Stomach (tissue), 9 donors: ENCODE results near the gene MEGF9. TPM values are rescaled to one million over a fixed set of nuclear protein-coding genes. Genes with fewer than 3 reads are reported as not detected.

Experiments
- DNase-seq, 2 donors: peaks; one replicate each; pipeline versions ENCODE4 v3.0.0 to v3.0.0-alpha.2; 2013 to 2019
- H3K27ac ChIP-seq, 5 donors: fragments of 200-600 bp in 4 of 5; sonication (generic) in 4 of 5; one replicate each; pipeline ENCODE4 v1.5.1; 2013 to 2019; ENCODE audit warnings: mild to moderate bottlenecking in 1 of 5, moderate library complexity in 1 of 5
- H3K27me3 ChIP-seq, 3 donors: fragments of 200-600 bp; sonication (generic); one replicate each; pipeline ENCODE4 v1.5.1; 2017 to 2019; ENCODE audit warnings: mixed run types in 1 of 3
- H3K36me3 ChIP-seq, 4 donors: fragments of 200-600 bp; sonication (generic); 1 replicate in 3 of 4; 2 replicates in 1 of 4; pipeline ENCODE4 v1.5.1; 2016 to 2019
- H3K4me1 ChIP-seq, 4 donors: fragments of 200-600 bp; sonication (generic); one replicate each; pipeline ENCODE4 v1.5.1; 2016 to 2019
- H3K4me3 ChIP-seq, 4 donors: fragments of 200-600 bp; sonication (generic) in 3 of 4; one replicate each; pipeline ENCODE4 v1.5.1; 2016 to 2019; ENCODE audit warnings: mild to moderate bottlenecking in 1 of 4
- H3K9me3 ChIP-seq, 4 donors: fragments of 200-600 bp; sonication (generic); one replicate each; pipeline ENCODE4 v1.5.1; 2016 to 2019
- EP300 ChIP-seq: sonication (generic); formaldehyde crosslinking; IDR thresholded peaks from one replicate; pipeline ENCODE4 v1.6.1; 2017; ENCODE audit warnings: antibody characterized with exemption
- POLR2A ChIP-seq, 4 donors: fragments of 450-650 bp; IDR thresholded peaks; one replicate each; pipeline ENCODE4 v1.6.1; 2016; ENCODE audit warnings: antibody characterized with exemption in 4 of 4, control low read depth in 2 of 4, mild to moderate bottlenecking in 1 of 4, moderate library complexity in 1 of 4
- POLR2AphosphoS5 ChIP-seq, 3 donors: sonication (generic); formaldehyde crosslinking; IDR thresholded peaks; one replicate each; pipeline ENCODE4 v1.6.1; 2016; ENCODE audit warnings: antibody characterized with exemption in 3 of 3
- WGBS, 5 donors: extraction: QIAGEN DNeasy Blood & Tissue Kit in 3 of 5; methylation state at CpG; one replicate each; pipeline versions ENCODE4 v1.1.5 to v1.1.7; 2013 to 2018; 5-methylcytosine and 5-hydroxymethylcytosine counted together
- intact Hi-C: fragments of 100-400 bp; cut with DNase I; formaldehyde crosslinking; loops from one replicate; pipeline ENCODE4 v1.15.1; 2023; ENCODE audit warnings: low total_unique reads
- polyA plus RNA-seq, 3 donors: library from polyadenylated mRNA; stranded (reverse); fragments of 200-250 nt; gene quantifications; one replicate each; pipeline ENCODE4 v1.2.3, GENCODE V29; 2013
- total RNA-seq, 5 donors: library from RNA; depleted of rRNA; stranded (reverse); fragments of >200 nt; gene quantifications; one replicate each; pipeline versions ENCODE4 v1.1.0 to v1.2.3, GENCODE V29; 2014 to 2016
- TF ChIP-seq, protein P1 (sequence below), 7 experiments: fragments of 450-650 bp in 4 of 7; fragments of 200-600 bp in 3 of 7; sonication (generic) in 3 of 7; IDR thresholded peaks; one replicate each; pipeline ENCODE4 v1.5.1; 2016 to 2019; ENCODE audit warnings: antibody characterized with exemption in 7 of 7, control low read depth in 2 of 7, mild to moderate bottlenecking in 1 of 7
- donor health status: healthy with polysubstance abuse.
- donor health status: Bipolar disorder and iron deficiency.
- donor health status: healthy.

MEGF9 gene
- total and polyA plus RNA-seq, 8 donors = 3.5 to 26.8 (median 8.1) TPM

DNA sequence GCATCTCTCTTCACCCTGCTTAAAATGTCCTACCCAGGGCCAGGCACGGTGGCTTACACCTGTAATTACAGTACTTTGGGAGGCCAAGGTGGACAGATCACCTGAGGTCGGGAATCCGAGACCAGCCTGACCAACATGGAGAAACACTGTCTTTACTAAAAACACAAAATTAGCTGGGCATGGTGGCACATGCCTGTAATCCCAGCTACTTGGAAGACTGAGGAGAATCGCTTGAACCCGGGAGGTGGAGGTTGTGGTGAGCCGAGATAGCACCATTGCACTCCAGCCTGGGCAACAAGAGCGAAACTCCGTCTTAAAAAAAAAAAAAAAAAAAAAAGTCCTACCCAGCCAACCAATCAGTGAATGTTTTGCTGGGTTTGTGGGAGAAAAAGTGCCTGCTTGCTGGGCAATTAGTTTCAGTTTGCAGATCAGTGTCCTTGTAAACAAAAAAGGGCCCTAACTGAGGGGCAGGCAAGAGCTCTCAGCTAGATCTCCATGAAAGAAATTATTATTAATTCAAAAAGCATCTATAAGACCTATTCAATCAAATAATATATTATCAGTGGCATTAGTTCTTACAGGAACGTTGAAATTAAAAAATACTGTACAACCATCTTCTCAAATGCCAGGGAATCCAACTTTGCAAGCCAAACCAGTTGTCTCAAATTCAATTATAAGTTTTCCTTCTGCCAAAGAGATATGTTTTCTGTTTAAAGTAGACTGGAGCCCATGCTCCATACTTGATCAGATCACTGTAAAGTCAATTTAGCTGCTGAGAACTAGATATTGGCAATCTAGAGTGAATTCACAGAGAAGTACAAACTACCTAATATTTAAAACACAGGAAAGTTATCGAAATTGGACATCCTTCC is 3.9 kb downstream of the MEGF9 start:
- peak in 1 of 2 donors; percentile 58 for DNase-seq
- no peaks in the 10 kb centered on the region for H3K36me3 ChIP-seq
- no peaks in the 10 kb centered on the region for H3K9me3 ChIP-seq
- H3K4me1 ChIP-seq = peaks cover 37 to 85% (median 61%) of the 10 kb centered on the region in 4 donors
- H3K27ac ChIP-seq = peak overlapping the region; percentile 57 to 95 (median 91)
- H3K27me3 ChIP-seq = no peaks in the 10 kb centered on the region
- TF ChIP-seq POLR2AphosphoS5 (IDR thresholded peaks at IDR 0.05) (no peak), POLR2A (IDR thresholded peaks at IDR 0.05) (no peak), EP300 (no peak)
- TF ChIP-seq, protein P1, sequence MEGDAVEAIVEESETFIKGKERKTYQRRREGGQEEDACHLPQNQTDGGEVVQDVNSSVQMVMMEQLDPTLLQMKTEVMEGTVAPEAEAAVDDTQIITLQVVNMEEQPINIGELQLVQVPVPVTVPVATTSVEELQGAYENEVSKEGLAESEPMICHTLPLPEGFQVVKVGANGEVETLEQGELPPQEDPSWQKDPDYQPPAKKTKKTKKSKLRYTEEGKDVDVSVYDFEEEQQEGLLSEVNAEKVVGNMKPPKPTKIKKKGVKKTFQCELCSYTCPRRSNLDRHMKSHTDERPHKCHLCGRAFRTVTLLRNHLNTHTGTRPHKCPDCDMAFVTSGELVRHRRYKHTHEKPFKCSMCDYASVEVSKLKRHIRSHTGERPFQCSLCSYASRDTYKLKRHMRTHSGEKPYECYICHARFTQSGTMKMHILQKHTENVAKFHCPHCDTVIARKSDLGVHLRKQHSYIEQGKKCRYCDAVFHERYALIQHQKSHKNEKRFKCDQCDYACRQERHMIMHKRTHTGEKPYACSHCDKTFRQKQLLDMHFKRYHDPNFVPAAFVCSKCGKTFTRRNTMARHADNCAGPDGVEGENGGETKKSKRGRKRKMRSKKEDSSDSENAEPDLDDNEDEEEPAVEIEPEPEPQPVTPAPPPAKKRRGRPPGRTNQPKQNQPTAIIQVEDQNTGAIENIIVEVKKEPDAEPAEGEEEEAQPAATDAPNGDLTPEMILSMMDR (IDR thresholded peaks at IDR 0.05) = no peak
- WGBS, 5 donors = 22 to 56% (median 34%) methylated on average over 10 of the region's 10 CpGs
- intact Hi-C loops = no loop called here
- H3K4me3 ChIP-seq = peak overlapping the region; percentile 31 to 87 (median 37)

DNA sequence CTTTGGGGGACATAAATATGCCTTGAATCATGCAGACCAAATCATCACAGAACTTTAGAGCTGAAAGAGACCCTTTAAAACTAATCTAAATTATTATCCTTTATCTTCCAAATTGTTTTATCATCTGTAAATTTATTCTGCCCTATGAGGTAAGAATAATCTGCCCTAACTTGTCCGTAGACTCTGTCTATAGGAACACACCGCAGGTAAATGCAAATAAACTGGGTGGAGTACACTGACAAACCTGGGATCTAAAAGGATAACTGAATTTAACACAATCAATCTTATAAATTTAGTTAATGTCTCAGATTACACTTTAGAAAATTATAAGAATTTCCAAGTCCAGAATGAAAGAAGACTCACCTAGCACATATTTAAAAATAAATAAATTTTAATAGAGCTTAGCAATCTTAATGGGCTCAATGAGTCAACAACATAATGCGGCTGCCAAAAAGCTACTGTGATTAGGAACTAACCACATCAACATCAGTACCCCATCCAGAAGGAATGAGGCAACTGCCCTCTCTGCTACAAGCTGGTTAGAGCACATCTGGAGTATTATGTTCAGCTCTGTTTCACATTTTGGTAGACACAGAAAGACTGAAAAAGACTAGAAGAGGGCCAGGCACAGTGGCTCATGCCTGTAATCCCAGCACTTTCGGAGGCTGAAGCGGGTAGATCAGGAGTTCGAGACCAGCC is 5.6 kb downstream of the MEGF9 start:
- intact Hi-C loops = no loop called here
- 64 to 78% (median 72%) methylated on average over 6 of the region's 6 CpGs for WGBS, 5 donors
- Histone ChIP-seq H3K27me3 (no peaks in the 10 kb centered on the region), H3K9me3 (no peaks in the 10 kb centered on the region), H3K4me1 (peaks cover 29 to 83% (median 54%) of the 10 kb centered on the region in 4 donors), H3K4me3 (no peak overlapping the region), H3K36me3 (no peaks in the 10 kb centered on the region), H3K27ac (peak overlapping the region in 2 of 5 donors; percentile 2 to 95)
- TF ChIP-seq, protein P1 (IDR thresholded peaks at IDR 0.05) = no peak
- no peak for TF ChIP-seq POLR2A (IDR thresholded peaks at IDR 0.05)
- no peak for TF ChIP-seq EP300
- no peak for TF ChIP-seq POLR2AphosphoS5 (IDR thresholded peaks at IDR 0.05)
- DNase-seq = no peak

DNA sequence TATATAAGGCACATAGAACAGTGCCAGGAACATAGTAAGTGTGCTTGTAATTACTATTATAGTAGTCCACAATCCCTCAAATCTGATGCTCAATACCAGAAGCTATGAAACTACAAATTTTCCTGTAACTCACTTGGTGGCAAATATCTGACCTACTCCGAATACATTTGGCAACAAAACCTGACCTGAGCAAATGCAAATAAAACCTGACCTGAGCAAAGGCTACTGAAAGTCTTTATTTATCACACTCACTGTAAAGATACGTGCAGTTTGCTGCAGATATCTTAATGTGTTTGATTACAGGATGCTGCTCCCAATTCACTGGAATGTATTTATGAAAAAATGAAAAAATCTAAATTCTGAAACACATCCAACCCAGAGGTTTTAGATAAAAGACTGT is 7.1 kb downstream of the MEGF9 start:
- Histone ChIP-seq H3K4me3 (no peak overlapping the region), H3K4me1 (peaks cover 23 to 74% (median 46%) of the 10 kb centered on the region in 4 donors), H3K9me3 (no peaks in the 10 kb centered on the region), H3K36me3 (no peaks in the 10 kb centered on the region), H3K27ac (no peak overlapping the region), H3K27me3 (no peaks in the 10 kb centered on the region)
- TF ChIP-seq POLR2A (IDR thresholded peaks at IDR 0.05) (no peak), POLR2AphosphoS5 (IDR thresholded peaks at IDR 0.05) (no peak), EP300 (no peak)
- TF ChIP-seq, protein P1 (IDR thresholded peaks at IDR 0.05) = no peak
- no peak for DNase-seq
- 31 to 62% (median 46%) methylated on average over 2 of the region's 2 CpGs for WGBS, 5 donors
- intact Hi-C loops = no loop called here

DNA sequence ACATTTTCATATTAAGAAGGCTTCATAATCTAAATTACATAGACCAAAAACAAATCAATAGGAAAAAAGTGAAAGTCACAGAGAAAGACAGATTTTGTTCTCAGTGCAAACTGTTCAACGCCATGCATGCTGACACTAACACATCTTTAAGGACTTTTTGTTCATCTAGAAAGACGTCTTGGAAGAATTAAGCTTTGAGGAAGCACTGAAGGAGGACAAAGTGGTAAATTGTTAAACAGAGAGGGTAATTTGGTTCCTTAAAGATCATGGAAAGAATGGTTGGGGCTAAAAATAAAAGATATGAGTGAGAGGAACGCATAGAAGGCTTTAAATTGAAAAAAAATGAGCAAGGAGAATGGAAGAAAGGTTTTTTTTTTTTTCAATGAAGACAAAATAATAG is 9.1 kb downstream of the MEGF9 start:
- no peaks in the 10 kb centered on the region for H3K9me3 ChIP-seq

More for the DNA sequence above, 9.1 kb downstream of the MEGF9 start:
- WGBS, 5 donors = 42 to 66% (median 55%) methylated on average over 3 of the region's 3 CpGs
- H3K27me3 ChIP-seq = no peaks in the 10 kb centered on the region
- no peak for TF ChIP-seq POLR2A (IDR thresholded peaks at IDR 0.05)
- TF ChIP-seq POLR2AphosphoS5 (IDR thresholded peaks at IDR 0.05) = no peak
- TF ChIP-seq EP300 = no peak
- TF ChIP-seq, protein P1 (IDR thresholded peaks at IDR 0.05) = no peak
- no peak overlapping the region for H3K4me3 ChIP-seq
- intact Hi-C loops = no loop called here
- H3K4me1 ChIP-seq = peaks cover 10 to 71% (median 32%) of the 10 kb centered on the region in 4 donors
- H3K27ac ChIP-seq = no peak overlapping the region
- H3K36me3 ChIP-seq = no peaks in the 10 kb centered on the region
- DNase-seq = no peak
